Thyroid gland (tissue), 4 donors: ENCODE measurements around the gene KANSL1L.

Source experiments
- CTCF ChIP-seq, 6 experiments: fragments of 200-600 bp in 3 of 6; fragments of 450-650 bp in 3 of 6; sonication (generic) in 3 of 6; IDR thresholded peaks; one replicate each; pipeline ENCODE4 v1.5.1; 2016 to 2019; ENCODE audit warnings: antibody characterized with exemption in 6 of 6, mild to moderate bottlenecking in 2 of 6, inconsistent platforms in 1 of 6, moderate library complexity in 1 of 6
- POLR2A ChIP-seq, 2 donors: fragments of 450-650 bp; IDR thresholded peaks; one replicate each; pipeline ENCODE4 v1.6.1; 2017; ENCODE audit warnings: antibody characterized with exemption in 2 of 2, mild to moderate bottlenecking in 2 of 2, moderate library complexity in 1 of 2

- TF ChIP-seq CTCF (IDR thresholded peaks at IDR 0.05) (no peak), POLR2A (IDR thresholded peaks at IDR 0.05) (no peak)
Observed at GRCh38 chr2:210167227-210167626, 4.0 kb downstream of the KANSL1L start.
